HepG2 (cell line): ENCODE data around the gene UBR4. TPM values are rescaled to one million over a fixed set of nuclear protein-coding genes. Genes with fewer than 3 reads are reported as not detected.

ENCODE experiments used
- ATAC-seq: fragments of 200-7000 bp; cut with Tn5 transposase; 3 replicates; pipeline ENCODE4 v1.9.1; 2020; ENCODE audit warnings: mild to moderate bottlenecking, moderate library complexity
- BruUV-seq: library from RNA; stranded (reverse); fragments of 400-500 nt; replicated peaks from 2 replicates; lab custom pipeline; 2021; lab: Mats Ljungman, UMichigan
- CTCF ChIA-PET: fragments of 300-600 bp; formaldehyde crosslinking; extraction: SDS; loops from one replicate; lab custom pipeline; 2021; ENCODE audit warnings: low total read pairs, inconsistent platforms, low intra/inter-chr PET ratio; lab: Yijun Ruan, JAX
- POLR2A ChIA-PET: fragments of 350-600 bp; sonication (Branson Sonifier 250); formaldehyde crosslinking; loops from one replicate; lab custom pipeline; 2020; ENCODE audit warnings: antibody characterized with exemption, inconsistent platforms; lab: Yijun Ruan, JAX
- DNase-seq: peaks from one replicate; pipeline ENCODE4 v3.0.0-alpha.2; 2015; ENCODE audit warnings: low spot score
- FAIRE-seq: peaks from 3 replicates; lab custom pipeline; 2011; peaks lifted over from hg19 to GRCh38; lab: Jason Lieb, UNC
- H2AFZ ChIP-seq: one replicate; pipeline ENCODE4 v1.6.1; 2011; ENCODE audit warnings: low read length, inconsistent platforms
- H3K27ac ChIP-seq: fragments of 300-600 bp; 3 replicates; pipeline ENCODE4 v1.8.0; 2011; ENCODE audit warnings: mixed run types, mild to moderate bottlenecking, mixed read lengths, low read length, inconsistent platforms; ENCODE audit not compliant: insufficient read depth; ENCODE audit errors: extremely low read length
- H3K27me3 ChIP-seq, 2 experiments: fragments of 200-600 bp in 1 of 2; 2 replicates in 1 of 2; 3 replicates in 1 of 2; pipeline versions ENCODE4 v1.6.0 to v1.8.0; 2011; ENCODE audit warnings: low read length in 2 of 2, mild to moderate bottlenecking in 2 of 2, moderate library complexity in 2 of 2, inconsistent platforms in 1 of 2; ENCODE audit not compliant: insufficient read depth in 2 of 2, control insufficient read depth in 1 of 2
- H3K36me3 ChIP-seq, 2 experiments: fragments of 200-600 bp in 1 of 2; replicated peaks in 1 of 2; 2 replicates in 1 of 2; 3 replicates in 1 of 2; pipeline versions ENCODE4 v1.5.1 to v1.8.0; 2011; ENCODE audit warnings: low read length in 2 of 2, inconsistent platforms in 1 of 2; ENCODE audit not compliant: insufficient read depth in 2 of 2, control insufficient read depth in 1 of 2
- H3K4me1 ChIP-seq: 2 replicates; pipeline ENCODE4 v1.5.1; 2012; ENCODE audit warnings: low read length, inconsistent platforms; ENCODE audit not compliant: insufficient read depth
- H3K4me2 ChIP-seq: 2 replicates; pipeline ENCODE4 v1.6.0; 2011; ENCODE audit warnings: low read depth, low read length, inconsistent platforms
- H3K4me3 ChIP-seq, 3 experiments: fragments of 200-600 bp in 1 of 3; sonication (generic), shearing (Covaris generic) in 1 of 3; replicated peaks in 1 of 3; 2 replicates each; pipeline ENCODE4 v1.5.1; 2011 to 2016; ENCODE audit warnings: low read length in 3 of 3, inconsistent platforms in 2 of 3, low read depth in 2 of 3, mild to moderate bottlenecking in 2 of 3, control low read depth in 1 of 3, mixed read lengths in 1 of 3; ENCODE audit not compliant: insufficient read depth in 1 of 3
- H3K79me2 ChIP-seq: one replicate; pipeline ENCODE4 v1.6.1; 2011; ENCODE audit warnings: low read length, inconsistent platforms; ENCODE audit not compliant: insufficient read depth
- H3K9ac ChIP-seq: 2 replicates; pipeline ENCODE4 v1.6.0; 2011; ENCODE audit warnings: mild to moderate bottlenecking, low read depth, low read length, inconsistent platforms; ENCODE audit not compliant: insufficient read depth
- H3K9me3 ChIP-seq: 2 replicates; pipeline ENCODE4 v1.5.1; 2012; ENCODE audit warnings: mild to moderate bottlenecking, low read length
- H4K20me1 ChIP-seq: 2 replicates; pipeline ENCODE4 v1.6.0; 2011; ENCODE audit warnings: inconsistent platforms, mild to moderate bottlenecking, low read length, moderate library complexity; ENCODE audit not compliant: insufficient read depth
- FUBP1 ChIP-seq: sonication (generic); formaldehyde crosslinking; IDR thresholded peaks from 2 replicates; pipeline ENCODE4 v1.5.1; 2020; ENCODE audit warnings: missing genetic modification reagents, mild to moderate bottlenecking, borderline replicate concordance
- MYC ChIP-seq: sonication (generic); formaldehyde crosslinking; IDR thresholded peaks from 2 replicates; pipeline ENCODE4 v1.9.0; 2021; ENCODE audit warnings: missing genetic modification reagents, borderline replicate concordance
- NR1H2 ChIP-seq: sonication (generic); formaldehyde crosslinking; IDR thresholded peaks from 2 replicates; pipeline ENCODE4 v1.8.1; 2022; ENCODE audit warnings: low read depth, missing genetic modification reagents, borderline replicate concordance
- ZC3H13 ChIP-seq: sonication (generic); formaldehyde crosslinking; IDR thresholded peaks from 2 replicates; pipeline ENCODE4 v1.8.1; 2023; ENCODE audit warnings: mild to moderate bottlenecking, missing genetic modification reagents, moderate library complexity
- ZNF44 ChIP-seq: sonication (generic); formaldehyde crosslinking; IDR thresholded peaks from 2 replicates; pipeline ENCODE4 v1.5.1; 2020; ENCODE audit warnings: mild to moderate bottlenecking, missing genetic modification reagents
- ZNF644 ChIP-seq: IDR thresholded peaks from 2 replicates; pipeline ENCODE4 v1.6.1; 2016; ENCODE audit warnings: low read depth
- ZNF678 ChIP-seq: sonication (generic); formaldehyde crosslinking; IDR thresholded peaks from 2 replicates; pipeline ENCODE4 v1.4.0; 2020; ENCODE audit warnings: mild to moderate bottlenecking, missing genetic modification reagents
- WGBS: methylation state at CpG from one replicate; pipeline ENCODE4 v1.1.6; 2017; ENCODE audit warnings: low lambda C conversion rate; 5-methylcytosine and 5-hydroxymethylcytosine counted together
- in situ Hi-C: cut with HindIII; loops from 2 replicates; pipeline ENCODE4 v1.10.0; 2017; ENCODE audit warnings: low pct_unique_long_range_greater_than_20kb; ENCODE audit not compliant: extremely low pct_ligation_motif_present
- intact Hi-C: fragments of 100-400 bp; cut with micrococcal nuclease; formaldehyde crosslinking; loops from one replicate; pipeline ENCODE4 v1.10.0; 2022; ENCODE audit not compliant: unreplicated experiment
- polyA plus RNA-seq, 8 experiments: library from polyadenylated mRNA; depleted of rRNA in 3 of 8; stranded (reverse) in 7 of 8; unstranded in 1 of 8; fragments of >200 nt; fragmentation: Illumina TruSeq in 4 of 8; extraction: Trizol in 4 of 8; gene quantifications; 2 replicates each; pipeline versions ENCODE4 v1.2.1 to v1.2.3, GENCODE V29; 2011 to 2016; ENCODE audit warnings: low read depth in 4 of 8, missing spikeins in 1 of 8, mixed read lengths in 1 of 8; ENCODE audit not compliant: insufficient read depth in 1 of 8
- total RNA-seq, 5 experiments: library from RNA; depleted of rRNA; stranded (reverse); fragments of >200 nt; fragmentation: Illumina TruSeq; extraction: Trizol; gene quantifications; 2 replicates each; pipeline ENCODE4 v1.2.3, GENCODE V29; 2016; ENCODE audit warnings: low read depth in 1 of 5

UBR4 gene
- total and polyA plus RNA-seq, 2 of the 13 experiments (the other 11 are each of a cell fraction or from before 2014, with no cell fraction given): 59.1 to 106 TPM

GRCh38 chr1:19199329-19199968 is 10.6 kb downstream of the UBR4 start:
- Histone ChIP-seq H3K36me3 (peaks cover 21 to 68% of the 10 kb centered on the region in 2 experiments), H3K79me2 (peaks cover 56% of the 10 kb centered on the region), H3K27me3 (no peaks in the 10 kb centered on the region; a peak in 1 of 5 replicates), H3K27ac (no peak overlapping the region), H3K4me1 (peaks cover 34% of the 10 kb centered on the region), H2AFZ (no peak overlapping the region), H3K4me2 (no peak overlapping the region), H3K4me3 (no peak overlapping the region), H3K9me3 (no peaks in the 10 kb centered on the region), H3K9ac (no peak overlapping the region), H4K20me1 (peaks cover 19% of the 10 kb centered on the region)
- intact Hi-C loops: no loop called here
- 93% methylated on average over 4 of the region's 4 CpGs for WGBS
- CTCF ChIA-PET: no interaction called here
- in situ Hi-C loops: no loop called here
- BruUV-seq: no TSS peak
- FAIRE-seq: no peak
- no peak for TF ChIP-seq ZC3H13 (CRISPR knock-in tag)
- no peak for TF ChIP-seq ZNF678 (CRISPR knock-in tag)
- TF ChIP-seq FUBP1: no peak
- no peak for TF ChIP-seq ZNF644 (CRISPR knock-in tag)
- TF ChIP-seq NR1H2 (CRISPR knock-in tag): no peak
- no peak for TF ChIP-seq MYC (CRISPR knock-in tag)
- TF ChIP-seq ZNF44 (CRISPR knock-in tag): no peak
- POLR2A ChIA-PET: no interaction called here
- no peak for ATAC-seq
- no peak for DNase-seq
